Naive thymus-derived CD4-positive, alpha-beta T cell (primary cell): ENCODE results near the gene DMKN. TPM values are rescaled to one million over a fixed set of nuclear protein-coding genes. Genes with fewer than 3 reads are reported as not detected.

Source experiments
- ATAC-seq: fragments of 150-1000 bp; cut with Tn5 transposase; 2 replicates; pipeline ENCODE4 v1.10.0; 2021; ENCODE audit warnings: mild to moderate bottlenecking, moderate library complexity
- CTCF ChIA-PET: fragments of 350-600 bp; sonication (Branson Sonifier 250); formaldehyde crosslinking; loops from one replicate; lab custom pipeline; 2021; ENCODE audit warnings: antibody characterized with exemption; lab: Charles Lee
- POLR2A ChIA-PET: fragments of 350-600 bp; sonication (Branson Sonifier 250); formaldehyde crosslinking; loops from one replicate; lab custom pipeline; 2021; ENCODE audit warnings: antibody characterized with exemption, inconsistent platforms; lab: Charles Lee
- DNase-seq, 9 donors: peaks; one replicate each; pipeline versions ENCODE4 v3.0.0 to v3.0.0-alpha.2; 2020 to 2022; ENCODE audit warnings: mixed read lengths in 1 of 9
- H3K27ac ChIP-seq: one replicate; pipeline ENCODE4 v1.7.0; 2013; ENCODE audit warnings: mild to moderate bottlenecking, low read depth, low read length, moderate library complexity
- H3K27me3 ChIP-seq, 2 donors: one replicate each; pipeline ENCODE4 v1.7.0; 2013; ENCODE audit warnings: low read length in 2 of 2, mild to moderate bottlenecking in 2 of 2, moderate library complexity in 2 of 2; ENCODE audit not compliant: control insufficient read depth in 2 of 2, insufficient read depth in 2 of 2
- H3K36me3 ChIP-seq, 3 experiments: 1 replicate in 2 of 3; 2 replicates in 1 of 3; pipeline ENCODE4 v1.7.0; 2013; ENCODE audit warnings: low read length in 3 of 3, mild to moderate bottlenecking in 3 of 3, moderate library complexity in 1 of 3; ENCODE audit not compliant: insufficient read depth in 3 of 3, control insufficient read depth in 2 of 3
- H3K4me1 ChIP-seq, 2 donors: one replicate each; pipeline ENCODE4 v1.7.0; 2013; ENCODE audit warnings: low read length in 2 of 2, mild to moderate bottlenecking in 2 of 2, moderate library complexity in 1 of 2; ENCODE audit not compliant: control insufficient read depth in 2 of 2, insufficient read depth in 2 of 2
- H3K4me3 ChIP-seq: 2 replicates; pipeline ENCODE4 v1.7.0; 2013; ENCODE audit warnings: mild to moderate bottlenecking, low read length
- H3K9me3 ChIP-seq, 3 experiments: 1 replicate in 2 of 3; 2 replicates in 1 of 3; pipeline ENCODE4 v1.7.0; 2013; ENCODE audit warnings: low read length in 3 of 3; ENCODE audit not compliant: control insufficient read depth in 2 of 3
- H3K27ac Mint-ChIP-seq, 9 donors: one replicate each; pipeline ENCODE4 v1.8.0; 2020 to 2022; ENCODE audit warnings: mixed read lengths in 9 of 9, mild to moderate bottlenecking in 8 of 9, moderate library complexity in 5 of 9, inconsistent platforms in 2 of 9
- H3K27me3 Mint-ChIP-seq, 5 donors: one replicate each; pipeline ENCODE4 v1.8.0; 2021 to 2022; ENCODE audit warnings: mixed read lengths in 5 of 5, mild to moderate bottlenecking in 1 of 5
- H3K36me3 Mint-ChIP-seq, 5 donors: one replicate each; pipeline ENCODE4 v1.8.0; 2020 to 2022; ENCODE audit warnings: mixed read lengths in 5 of 5, mild to moderate bottlenecking in 3 of 5, inconsistent platforms in 1 of 5
- H3K4me1 Mint-ChIP-seq, 7 donors: one replicate each; pipeline ENCODE4 v1.8.0; 2020 to 2022; ENCODE audit warnings: mixed read lengths in 7 of 7, mild to moderate bottlenecking in 3 of 7, inconsistent platforms in 1 of 7
- H3K4me3 Mint-ChIP-seq, 10 donors: one replicate each; pipeline ENCODE4 v1.8.0; 2020 to 2022; ENCODE audit warnings: mild to moderate bottlenecking in 10 of 10, mixed read lengths in 10 of 10, moderate library complexity in 6 of 10, inconsistent platforms in 2 of 10
- H3K9me3 Mint-ChIP-seq, 11 donors: one replicate each; pipeline ENCODE4 v1.8.0; 2020 to 2022; ENCODE audit warnings: mixed read lengths in 11 of 11, mild to moderate bottlenecking in 4 of 11, inconsistent platforms in 1 of 11, moderate library complexity in 1 of 11
- intact Hi-C, 2 donors: fragments of 100-400 bp; cut with micrococcal nuclease; formaldehyde crosslinking; loops; one replicate each; pipeline ENCODE4 v1.15.1; 2023
- polyA plus RNA-seq, 2 donors: library from polyadenylated mRNA; unstranded; fragments of 300-500 nt; fragmentation: Illumina TruSeq; gene quantifications; one replicate each; pipeline ENCODE4 v1.2.3, GENCODE V29; 2021
- total RNA-seq, 6 experiments: library from RNA in 5 of 6; stranded (reverse) in 5 of 6; gene quantifications; 1 replicate in 5 of 6; 2 replicates in 1 of 6; pipeline ENCODE4 v1.2.3 and lab custom pipeline; 2021 to 2026

The DMKN gene
- total and polyA plus RNA-seq, 7 experiments from 2014 or later: 0.54 to 0.76 TPM; not detected in 5

- H3K4me3 ChIP-seq: no peak overlapping the region
- H3K4me1 ChIP-seq: no peaks in the 10 kb centered on the region
- H3K4me1 Mint-ChIP-seq: peaks cover 0 to 11% (median 6%) of the 10 kb centered on the region in 7 donors
- H3K27ac ChIP-seq: no peak overlapping the region
- no peaks in the 10 kb centered on the region for H3K9me3 Mint-ChIP-seq
- no peaks in the 10 kb centered on the region for H3K9me3 ChIP-seq
- H3K27ac Mint-ChIP-seq: no peak overlapping the region
- DNase-seq: no peak
- no peak for ATAC-seq
- H3K36me3 Mint-ChIP-seq: no peaks in the 10 kb centered on the region
- no peak overlapping the region for H3K4me3 Mint-ChIP-seq
- no peaks in the 10 kb centered on the region for H3K36me3 ChIP-seq
- intact Hi-C loops: loop anchor here in 1 of 2 donors (10.0 kb wide), 1 partner anchor 433 kb away; no protein-coding TSS in a partner anchor
- POLR2A ChIA-PET: interaction anchor here (0.7 kb wide), 1 partner anchor 65 kb away, joined by 3 read pairs; no protein-coding TSS in a partner anchor
- peaks cover 0 to 8% (median 5%) of the 10 kb centered on the region in 5 donors for H3K27me3 Mint-ChIP-seq
- CTCF ChIA-PET: interaction anchor here (1.6 to 2.5 kb wide), 2 partner anchors 12 to 145 kb away, joined by 4 to 9 read pairs; no protein-coding TSS in a partner anchor
- no peaks in the 10 kb centered on the region for H3K27me3 ChIP-seq
Measured at GRCh38 chr19:35498220-35498619, 15.2 kb downstream of the DMKN start.

- H3K4me1 ChIP-seq: no peaks in the 10 kb centered on the region
- H3K27ac Mint-ChIP-seq: no peak overlapping the region
- intact Hi-C loops: loop anchor here in 1 of 2 donors (10.0 kb wide), 1 partner anchor 433 kb away; no protein-coding TSS in a partner anchor
- no peaks in the 10 kb centered on the region for H3K27me3 ChIP-seq
- no peaks in the 10 kb centered on the region for H3K9me3 Mint-ChIP-seq
- no peaks in the 10 kb centered on the region for H3K36me3 ChIP-seq
- H3K9me3 ChIP-seq: no peaks in the 10 kb centered on the region
- peaks cover 0 to 11% (median 6%) of the 10 kb centered on the region in 7 donors for H3K4me1 Mint-ChIP-seq
- ChIA-PET CTCF (interaction anchor here (1.3 to 2.5 kb wide), 3 partner anchors 9 to 144 kb away, joined by 4 to 9 read pairs (median 5); no protein-coding TSS in a partner anchor), POLR2A (interaction anchor here (0.5 kb wide), 1 partner anchor 337 kb away, joined by 3 read pairs; no protein-coding TSS in a partner anchor)
- no peak overlapping the region for H3K27ac ChIP-seq
- no peak overlapping the region for H3K4me3 Mint-ChIP-seq
- ATAC-seq (no peak), DNase-seq (no peak)
- H3K4me3 ChIP-seq: no peak overlapping the region
- peaks cover 0 to 6% (median 5%) of the 10 kb centered on the region in 5 donors for H3K27me3 Mint-ChIP-seq
- no peaks in the 10 kb centered on the region for H3K36me3 Mint-ChIP-seq
Measured at GRCh38 chr19:35497406-35497805, 16.0 kb downstream of the DMKN start.

DNA sequence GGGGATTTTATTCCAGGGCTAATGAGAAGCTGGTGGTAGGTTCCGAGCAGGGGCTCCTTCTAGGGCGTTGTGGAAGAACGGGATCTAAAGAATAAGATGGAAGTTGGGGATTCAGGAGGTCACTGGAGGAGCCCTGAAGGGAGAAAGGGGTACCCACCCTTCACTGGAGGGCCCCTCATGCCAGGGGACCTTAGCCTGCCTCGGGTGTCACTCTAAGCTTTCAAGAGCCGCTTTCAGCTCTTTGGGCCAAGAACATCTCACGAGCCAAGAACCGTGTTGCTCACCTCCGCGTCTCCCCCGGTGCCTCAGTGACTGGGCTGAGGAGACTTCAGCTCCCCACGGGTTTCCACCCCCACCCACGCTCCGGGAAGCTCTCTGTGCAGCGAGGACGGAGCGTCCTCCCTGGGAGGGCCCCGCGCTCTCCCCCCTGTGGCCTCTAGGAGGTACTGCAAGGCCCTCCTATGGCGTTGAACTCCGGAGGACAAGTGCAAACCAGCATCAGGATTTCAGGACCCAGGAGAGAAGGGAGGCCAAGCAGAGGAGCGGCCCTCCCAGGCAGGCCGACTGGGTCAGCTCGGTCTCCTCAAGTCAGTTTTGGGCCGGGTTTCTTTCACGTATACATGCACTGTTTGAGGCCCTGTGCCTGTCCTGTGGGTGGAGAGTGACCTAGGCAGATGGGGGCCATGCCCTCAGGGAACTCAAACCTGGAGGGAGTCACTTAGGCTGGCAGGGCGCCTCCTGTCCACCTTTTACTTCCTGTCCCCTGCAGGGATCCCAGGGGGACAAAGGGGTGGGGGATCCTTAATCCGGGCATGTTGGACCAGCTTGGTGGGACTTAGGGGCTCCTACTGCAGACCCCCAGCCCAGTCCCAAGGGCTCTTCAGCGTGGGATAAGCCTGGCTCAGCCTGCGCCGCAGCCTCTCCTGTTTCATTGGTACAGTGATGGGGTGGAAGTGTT is 18.1 kb downstream of the DMKN start:
- no peak overlapping the region for H3K27ac ChIP-seq
- Mint-ChIP-seq H3K27ac (peak overlapping the region in 3 of 9 donors; percentile 22 to 62 (median 47)), H3K27me3 (peaks cover 0 to 12% (median 0%) of the 10 kb centered on the region in 5 donors), H3K4me1 (peaks cover 0 to 9% (median 6%) of the 10 kb centered on the region in 7 donors), H3K36me3 (no peaks in the 10 kb centered on the region), H3K9me3 (no peaks in the 10 kb centered on the region), H3K4me3 (peak overlapping the region in 7 of 10 donors; percentile 17 to 62 (median 45))
- ChIA-PET POLR2A (interaction anchor here (0.6 kb wide), 1 partner anchor 21 kb away, joined by 3 read pairs; no protein-coding TSS in a partner anchor), CTCF (interaction anchor here (0.6 to 1.6 kb wide), 14 partner anchors 20 to 451 kb away, joined by 3 to 15 read pairs (median 3); partner anchors contain the start of gene FFAR1)
- no peaks in the 10 kb centered on the region for H3K27me3 ChIP-seq
- peak; percentile 38 to 81 (median 60) for DNase-seq
- H3K4me1 ChIP-seq: no peaks in the 10 kb centered on the region
- intact Hi-C loops: loop anchor here (1.0 to 10.0 kb wide), 6 partner anchors 33 to 431 kb away; no protein-coding TSS in a partner anchor
- no peaks in the 10 kb centered on the region for H3K9me3 ChIP-seq
- no peaks in the 10 kb centered on the region for H3K36me3 ChIP-seq
- peak; percentile 99 for ATAC-seq
- H3K4me3 ChIP-seq: no peak overlapping the region

- H3K27ac Mint-ChIP-seq: no peak overlapping the region
- CTCF ChIA-PET: interaction anchor here (0.7 to 1.3 kb wide), 2 partner anchors 31 to 141 kb away, joined by 3 read pairs; no protein-coding TSS in a partner anchor
- intact Hi-C loops: loop anchor here in 1 of 2 donors (10.0 kb wide), 1 partner anchor 429 kb away; no protein-coding TSS in a partner anchor
Measured at GRCh38 chr19:35493971-35494370, 19.5 kb downstream of the DMKN start.

DNA sequence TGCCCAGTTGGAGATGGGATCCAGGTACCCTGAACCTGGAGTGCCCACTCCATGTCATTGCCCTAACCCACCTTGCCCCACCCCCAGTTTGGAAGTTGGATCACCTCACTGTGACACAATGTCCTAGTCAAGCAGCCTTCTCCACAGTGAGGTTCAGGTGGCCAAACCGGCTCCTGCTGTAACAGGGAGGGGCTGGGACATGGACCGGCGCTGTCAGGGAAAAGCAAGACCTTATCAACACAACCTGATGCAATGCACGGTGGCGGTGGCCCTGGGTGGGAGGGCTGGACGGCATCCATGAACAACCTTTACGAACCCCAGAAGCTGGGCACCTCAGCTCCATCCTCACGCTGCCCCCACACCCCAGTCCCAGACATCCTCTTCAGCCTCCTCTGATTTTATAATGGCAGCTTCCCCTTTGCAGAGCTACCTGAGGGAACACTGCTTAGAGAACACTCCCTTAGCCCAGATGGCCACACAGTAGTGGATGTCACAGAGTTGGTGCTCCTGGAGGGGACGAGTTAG is 21.6 kb downstream of the DMKN start:
- Mint-ChIP-seq H3K27me3 (peaks cover 0 to 21% (median 0%) of the 10 kb centered on the region in 5 donors), H3K9me3 (no peaks in the 10 kb centered on the region), H3K4me1 (peaks cover 0 to 9% (median 6%) of the 10 kb centered on the region in 7 donors), H3K27ac (no peak overlapping the region), H3K36me3 (no peaks in the 10 kb centered on the region), H3K4me3 (no peak overlapping the region)
- CTCF ChIA-PET: interaction anchor here (0.5 to 1.6 kb wide), 3 partner anchors 15 to 139 kb away, joined by 3 to 4 read pairs (median 3); no protein-coding TSS in a partner anchor
- intact Hi-C loops: loop anchor here in 1 of 2 donors (10.0 kb wide), 1 partner anchor 427 kb away; no protein-coding TSS in a partner anchor
- Histone ChIP-seq H3K4me1 (no peaks in the 10 kb centered on the region), H3K27me3 (no peaks in the 10 kb centered on the region), H3K9me3 (no peaks in the 10 kb centered on the region), H3K36me3 (no peaks in the 10 kb centered on the region), H3K27ac (no peak overlapping the region), H3K4me3 (no peak overlapping the region)
- DNase-seq (no peak), ATAC-seq (no peak)
- POLR2A ChIA-PET: interaction anchor here (0.6 kb wide), 1 partner anchor 455 kb away, joined by 4 read pairs; no protein-coding TSS in a partner anchor

More at GRCh38 chr19:35493971-35494370, 19.5 kb downstream of the DMKN start:
- Mint-ChIP-seq H3K4me1 (peaks cover 0 to 9% (median 6%) of the 10 kb centered on the region in 7 donors), H3K4me3 (no peak overlapping the region), H3K36me3 (no peaks in the 10 kb centered on the region), H3K27me3 (peaks cover 0 to 17% (median 0%) of the 10 kb centered on the region in 5 donors), H3K9me3 (no peaks in the 10 kb centered on the region)
- no peak overlapping the region for H3K4me3 ChIP-seq
- no peaks in the 10 kb centered on the region for H3K27me3 ChIP-seq
- POLR2A ChIA-PET: no interaction called here
- ATAC-seq (no peak), DNase-seq (no peak)
- no peaks in the 10 kb centered on the region for H3K36me3 ChIP-seq
- H3K27ac ChIP-seq: no peak overlapping the region
- no peaks in the 10 kb centered on the region for H3K4me1 ChIP-seq
- H3K9me3 ChIP-seq: no peaks in the 10 kb centered on the region

- H3K27ac Mint-ChIP-seq: no peak within 1 kb of the TSS
- peaks cover 0 to 26% (median 0%) of the 10 kb centered on the region in 5 donors for H3K27me3 Mint-ChIP-seq
- POLR2A ChIA-PET: no interaction called here
- H3K4me3 Mint-ChIP-seq: no peak within 1 kb of the TSS
- Histone ChIP-seq H3K9me3 (no peaks in the 10 kb centered on the region), H3K36me3 (no peaks in the 10 kb centered on the region), H3K27ac (no peak within 1 kb of the TSS), H3K27me3 (no peaks in the 10 kb centered on the region), H3K4me1 (no peaks in the 10 kb centered on the region), H3K4me3 (no peak within 1 kb of the TSS)
- ATAC-seq (no peak), DNase-seq (no peak)
- H3K4me1 Mint-ChIP-seq: peaks cover 0 to 7% (median 4%) of the 10 kb centered on the region in 7 donors
- H3K9me3 Mint-ChIP-seq: no peaks in the 10 kb centered on the region
- no peaks in the 10 kb centered on the region for H3K36me3 Mint-ChIP-seq
- intact Hi-C loops: loop anchor here in 1 of 2 donors (10.0 kb wide), 1 partner anchor 426 kb away; no protein-coding TSS in a partner anchor
- CTCF ChIA-PET: interaction anchor here (1.1 to 1.6 kb wide), 3 partner anchors 16 to 137 kb away, joined by 3 to 4 read pairs (median 3); no protein-coding TSS in a partner anchor
Measured at GRCh38 chr19:35490364-35490763, 23.1 kb downstream of the DMKN start, which contains the start of gene KRTDAP. KRTDAP (minus strand) TSS chr19:35490464; CDS start chr19:35490442, 22 bp downstream.
